ENCODE results near the gene CLCN7.

The CLCN7 gene

GRCh38 chr16:1464196-1464893, 10.5 kb downstream of the CLCN7 start:
- DNase-seq (ENCODE audit: low read depth), result no peak

DNA sequence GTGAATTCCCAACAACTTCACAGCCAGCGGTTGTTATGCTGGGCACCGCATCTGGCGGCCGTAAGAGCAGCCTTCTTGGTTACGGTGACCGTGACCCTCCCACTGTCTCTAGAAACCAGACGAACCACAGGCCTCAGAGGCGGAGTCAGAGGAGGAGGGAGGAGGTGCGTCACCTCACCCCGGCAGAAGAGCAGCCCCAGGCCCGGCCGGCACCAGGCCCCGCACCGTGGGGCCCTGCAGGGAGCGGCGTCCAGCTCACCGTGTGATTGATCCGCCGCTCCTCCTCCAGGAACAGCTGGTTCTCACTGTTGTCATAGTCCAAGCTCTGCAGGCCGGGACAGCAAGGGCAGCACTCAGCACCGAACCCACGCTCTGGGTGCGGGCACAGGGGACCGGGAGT, 13.7 kb downstream of the CLCN7 start:
- DNase-seq (ENCODE audit: low read depth), result no peak

DNA sequence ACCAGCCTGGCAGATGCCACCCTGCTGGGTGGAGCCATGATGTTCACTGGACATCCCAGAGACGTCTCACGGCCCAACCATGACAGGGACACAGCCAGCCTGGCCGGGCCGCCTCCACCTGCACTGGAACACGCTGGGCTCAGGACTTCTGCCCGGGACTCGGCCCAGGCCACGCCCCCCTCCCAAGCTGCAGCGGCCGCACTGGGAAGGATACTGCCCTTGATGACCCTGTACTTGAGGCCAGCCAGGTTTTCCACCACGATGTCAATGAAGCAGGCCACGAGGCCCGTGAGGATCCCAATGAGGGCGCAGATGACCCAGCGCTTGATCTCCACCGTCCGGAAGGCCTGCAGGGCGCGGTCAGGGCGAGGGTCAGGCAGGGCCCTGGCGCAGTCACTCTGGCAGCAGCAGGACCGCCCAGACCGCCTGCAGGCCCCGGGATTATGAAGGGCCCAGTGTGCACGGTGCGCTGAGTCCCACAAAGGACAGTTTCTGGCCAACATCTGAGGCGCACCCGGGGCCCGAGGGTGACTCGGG, 14.2 kb downstream of the CLCN7 start:
- no peak for DNase-seq (ENCODE audit: low read depth)

GRCh38 chr16:1459967-1460366, 14.9 kb downstream of the CLCN7 start:
- DNase-seq (ENCODE audit: low read depth), result no peak

DNA sequence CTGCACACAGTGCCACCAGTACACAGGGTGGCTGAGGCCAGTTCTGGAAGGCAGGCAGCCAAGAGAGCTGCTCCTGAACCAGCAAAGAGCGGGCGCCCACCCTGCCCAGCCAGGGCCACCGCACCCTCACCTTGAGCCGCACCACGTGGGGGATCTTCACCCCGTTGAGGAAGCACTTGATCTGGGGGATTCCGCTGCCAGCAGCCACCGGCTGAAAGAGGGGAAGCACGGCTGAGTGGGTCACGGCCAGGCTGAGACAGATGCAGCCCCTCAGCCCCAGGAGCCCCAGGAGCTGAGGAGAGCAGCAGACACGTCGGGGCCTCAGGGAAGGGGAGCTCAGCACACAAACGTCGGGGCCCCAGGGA, 15.9 kb downstream of the CLCN7 start:
- no peak for DNase-seq (ENCODE audit: low read depth)

- no peak for DNase-seq (ENCODE audit: low read depth)
These were observed 16.4 kb downstream of the CLCN7 start for GRCh38 chr16:1458336-1458976.

- no peak for DNase-seq (ENCODE audit: low read depth)
These were observed 17.2 kb downstream of the CLCN7 start for GRCh38 chr16:1457489-1458245.

- no peak for DNase-seq (ENCODE audit: low read depth)
These were observed 17.9 kb downstream of the CLCN7 start for GRCh38 chr16:1456951-1457350.

- no peak for DNase-seq (ENCODE audit: low read depth)
These were observed 19.3 kb downstream of the CLCN7 start for GRCh38 chr16:1455190-1456171.

DNA sequence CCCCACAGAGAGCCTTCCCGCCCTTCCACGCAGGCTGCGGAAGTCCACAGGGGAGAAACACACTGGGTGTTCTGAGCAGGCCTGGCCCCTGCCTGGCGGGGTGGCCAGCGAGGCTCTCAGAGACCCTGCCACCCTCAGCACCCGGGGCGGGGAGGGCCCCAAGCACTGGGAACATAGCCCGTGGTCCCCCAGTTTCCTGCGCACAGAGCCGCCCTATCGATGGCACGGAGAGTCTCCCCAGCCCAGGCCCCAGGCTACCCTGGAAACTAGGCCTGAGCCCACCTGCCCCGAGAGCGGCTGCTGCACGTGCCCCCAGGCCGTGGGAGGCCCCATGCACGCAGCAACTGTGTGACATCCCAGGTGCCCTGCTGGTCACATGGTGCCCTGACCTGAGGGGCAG, 20.3 kb downstream of the CLCN7 start:
- no peak for DNase-seq (ENCODE audit: low read depth)

DNA sequence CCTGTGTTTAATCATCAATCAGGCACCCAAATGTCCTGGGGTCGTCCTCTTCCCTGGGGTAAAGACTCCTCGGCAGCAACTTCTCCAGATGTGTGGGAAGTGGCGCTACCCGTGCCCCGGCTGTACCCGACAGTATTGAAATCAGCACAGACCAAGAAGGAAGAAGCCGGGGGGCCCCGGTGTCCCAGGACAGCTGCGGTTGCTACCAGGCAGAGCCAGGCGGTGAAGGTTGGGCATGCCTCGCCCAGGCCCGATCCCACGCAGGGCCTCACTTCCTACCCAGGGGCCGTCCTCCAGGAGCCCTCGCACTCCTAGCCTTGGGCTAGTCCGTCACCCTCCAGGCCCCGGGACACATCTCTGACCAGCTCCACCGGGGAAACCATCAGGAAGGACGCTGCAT, 21.5 kb downstream of the CLCN7 start:
- DNase-seq (ENCODE audit: low read depth), result no peak

- no peak for DNase-seq (ENCODE audit: low read depth)
These were observed 22.3 kb downstream of the CLCN7 start for GRCh38 chr16:1452530-1452929.

- DNase-seq (ENCODE audit: low read depth), result no peak
These were observed 23.0 kb downstream of the CLCN7 start for GRCh38 chr16:1451702-1452392.

GRCh38 chr16:1450841-1451240, 24.0 kb downstream of the CLCN7 start:
- DNase-seq (ENCODE audit: low read depth), result no peak

GRCh38 chr16:1450218-1450617, 24.6 kb downstream of the CLCN7 start:
- no peak for DNase-seq (ENCODE audit: low read depth)

- no peak for DNase-seq (ENCODE audit: low read depth)
These were observed 25.5 kb downstream of the CLCN7 start for GRCh38 chr16:1449201-1449788.

DNA sequence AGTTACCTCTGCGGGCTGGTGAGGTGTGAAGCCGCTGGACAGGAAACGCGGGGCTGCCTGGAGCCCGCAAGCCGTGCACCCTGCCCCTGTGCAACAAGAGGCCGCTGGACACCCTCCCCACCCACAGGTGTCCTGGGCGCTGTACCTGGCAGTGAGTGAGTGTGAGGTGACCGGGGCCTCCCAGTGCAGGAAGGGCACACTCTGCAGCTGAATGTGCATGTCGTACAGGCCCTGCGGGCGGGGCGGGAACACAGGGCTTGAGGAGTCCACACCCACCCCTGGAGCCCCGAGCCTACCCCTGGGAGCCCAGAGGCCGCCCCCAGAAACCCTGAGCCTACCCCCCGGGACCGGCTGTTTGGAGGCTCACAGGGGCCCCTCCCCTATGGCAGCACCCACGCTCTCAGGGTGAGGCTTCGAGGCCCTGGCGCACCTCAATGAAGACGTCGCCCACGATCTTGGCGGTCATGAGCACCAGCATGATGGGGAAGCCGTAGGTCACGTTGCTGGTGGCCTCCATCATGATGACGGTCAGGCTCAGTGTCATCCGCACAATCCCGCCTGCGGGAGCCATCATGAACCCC, 26.2 kb downstream of the CLCN7 start:
- DNase-seq (ENCODE audit: low read depth), result no peak

DNA sequence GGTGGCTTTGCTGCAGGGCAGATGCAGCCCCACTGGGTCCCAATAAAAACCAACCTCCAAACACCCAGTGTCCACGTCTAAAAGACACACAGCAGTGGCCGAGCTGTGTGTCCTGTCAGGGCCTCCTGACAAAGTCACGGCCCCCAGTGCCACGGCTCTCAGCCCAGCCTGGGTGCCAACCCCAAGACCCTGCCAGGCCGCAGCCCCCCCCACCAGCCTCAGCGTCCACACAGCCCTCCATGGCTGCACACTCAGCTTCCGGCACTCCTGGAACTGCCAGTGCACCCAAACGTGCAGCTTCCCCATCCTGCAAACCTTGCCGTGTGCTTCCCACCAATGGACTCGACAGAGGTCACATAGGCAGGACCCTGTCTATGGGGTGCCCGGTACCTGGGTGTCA, 26.9 kb downstream of the CLCN7 start:
- no peak for DNase-seq (ENCODE audit: low read depth)

DNA sequence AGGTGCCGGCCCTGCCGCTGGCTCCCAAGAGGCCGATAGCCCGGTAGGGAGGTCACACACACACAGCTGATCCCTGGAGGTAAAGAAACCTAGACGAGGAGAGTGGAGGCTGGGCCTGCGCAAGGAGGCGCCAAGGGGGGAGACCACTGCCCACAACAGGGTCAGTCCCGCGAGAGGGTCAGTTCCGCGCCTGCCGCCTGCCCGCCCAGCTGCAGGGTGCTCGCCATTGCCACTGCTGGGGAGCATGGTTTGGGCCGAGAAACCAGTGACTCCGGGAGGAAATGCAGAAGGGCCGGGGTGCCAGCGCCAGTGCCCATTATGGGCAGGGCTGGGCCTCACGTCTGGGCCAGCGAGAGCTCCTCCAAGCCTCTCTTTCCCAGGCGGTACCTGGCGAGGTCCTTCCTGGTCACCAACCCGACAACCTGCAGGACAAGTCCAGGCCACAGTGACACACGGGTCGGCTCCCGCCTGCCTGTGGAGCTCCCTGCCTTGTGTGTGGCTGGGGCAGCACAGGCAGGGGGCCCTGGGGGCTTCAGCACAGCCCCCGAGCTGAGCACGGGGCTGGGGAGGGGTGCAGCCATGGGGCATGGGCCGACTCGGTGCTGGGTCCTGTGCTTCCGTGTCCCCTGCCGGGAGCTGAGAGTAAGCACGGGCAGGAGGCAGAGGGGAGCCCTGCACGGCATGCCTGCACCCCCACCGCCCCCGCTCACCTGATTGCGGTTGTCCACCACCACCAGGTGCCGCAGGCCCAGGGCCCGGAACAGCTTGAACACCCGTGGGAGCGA, 28.3 kb downstream of the CLCN7 start:
- no peak for DNase-seq (ENCODE audit: low read depth)
